Stimulated activated CD8-positive, alpha-beta memory T cell treated with anti-CD3 and anti-CD28 coated beads, Interleukin-7, amount 100 ng/mL, for 4 hours (primary cell): Measurements from ENCODE around the gene TTBK1.
A peak's percentile ranks its signal among the peaks of the same experiment; 100 is the strongest.

Experiments used
- DNase-seq, 2 donors: peaks; one replicate each; pipeline ENCODE4 v3.0.0-alpha.2; 2020; ENCODE audit warnings: low read depth in 2 of 2

TTBK1 gene

DNA sequence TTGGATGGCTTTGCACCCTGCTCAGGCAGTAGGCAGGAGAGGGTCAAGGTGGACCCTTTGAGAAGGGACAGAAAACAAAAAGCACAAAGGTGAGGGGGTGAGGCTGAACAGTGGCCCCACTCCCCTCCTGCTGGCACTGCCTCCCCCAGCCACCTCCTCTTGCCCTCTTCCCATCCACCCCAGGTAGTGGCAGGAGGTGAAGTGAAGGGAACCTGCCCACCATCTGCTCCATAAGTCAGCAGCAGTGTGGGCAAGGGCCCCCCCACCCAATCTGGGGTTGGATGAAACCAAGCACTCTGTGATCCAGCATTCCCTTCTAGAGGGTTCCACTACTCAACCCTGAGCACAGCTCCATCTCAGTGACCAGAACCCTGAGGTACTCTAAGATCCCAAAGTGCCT is 28.7 kb downstream of the TTBK1 start:
- no peak for DNase-seq

DNA sequence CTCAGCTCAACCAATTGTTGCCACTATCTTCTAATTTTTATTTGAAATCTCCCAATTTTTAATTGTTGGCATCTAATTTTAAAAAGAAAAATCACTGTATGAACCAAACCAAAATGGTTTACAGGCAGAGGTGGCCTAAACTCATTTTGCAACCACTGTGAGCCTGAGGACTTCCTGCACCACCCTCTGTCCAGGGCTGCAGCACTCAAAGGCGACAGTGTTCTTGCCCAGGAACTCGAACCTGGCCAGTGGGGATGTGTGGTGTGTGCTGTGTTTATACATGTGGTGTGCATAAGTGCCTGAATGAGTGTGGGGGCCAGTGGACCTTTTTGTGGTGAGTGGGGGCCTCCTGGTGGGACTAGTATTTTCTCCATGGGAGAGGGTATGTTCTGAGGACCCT is 30.4 kb downstream of the TTBK1 start:
- DNase-seq, result no peak

DNA sequence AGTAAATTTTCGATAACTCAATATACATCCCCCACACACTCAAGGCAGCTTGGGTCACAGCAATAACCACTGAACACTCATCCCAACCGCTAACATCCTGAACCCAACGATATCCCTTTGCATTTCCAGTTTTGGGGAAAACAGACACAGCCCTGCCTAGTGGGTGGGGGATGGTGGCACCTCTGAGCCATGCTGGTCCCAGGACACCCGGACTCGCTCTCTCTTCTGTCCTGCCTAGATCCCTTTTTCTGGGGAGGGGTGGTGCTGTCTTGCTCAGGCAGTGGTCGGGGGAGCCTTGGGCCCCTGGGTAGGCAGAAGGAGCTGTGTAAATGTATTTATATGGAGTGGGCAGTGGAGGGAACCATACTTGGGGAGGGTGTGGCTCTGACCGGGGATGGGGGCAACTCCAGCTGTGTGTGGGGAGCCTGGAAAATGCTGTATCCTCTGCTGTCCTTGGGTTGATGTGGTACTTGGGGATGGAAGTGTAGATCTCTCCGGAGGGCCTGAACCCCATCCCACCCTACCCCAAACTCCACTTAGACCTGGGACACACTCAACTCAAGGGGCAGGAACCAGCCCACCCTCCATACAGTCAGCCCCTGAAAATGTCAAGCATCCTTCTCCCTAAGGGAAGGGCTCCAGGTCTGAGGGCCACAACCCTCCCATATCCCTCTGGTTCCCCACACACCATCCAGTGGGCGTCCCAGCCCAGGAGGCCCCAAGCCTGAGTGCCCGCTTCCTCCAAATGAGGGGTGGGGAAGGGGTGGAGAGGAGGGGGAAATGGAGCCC is 31.0 kb downstream of the TTBK1 start:
- no peak for DNase-seq

DNA sequence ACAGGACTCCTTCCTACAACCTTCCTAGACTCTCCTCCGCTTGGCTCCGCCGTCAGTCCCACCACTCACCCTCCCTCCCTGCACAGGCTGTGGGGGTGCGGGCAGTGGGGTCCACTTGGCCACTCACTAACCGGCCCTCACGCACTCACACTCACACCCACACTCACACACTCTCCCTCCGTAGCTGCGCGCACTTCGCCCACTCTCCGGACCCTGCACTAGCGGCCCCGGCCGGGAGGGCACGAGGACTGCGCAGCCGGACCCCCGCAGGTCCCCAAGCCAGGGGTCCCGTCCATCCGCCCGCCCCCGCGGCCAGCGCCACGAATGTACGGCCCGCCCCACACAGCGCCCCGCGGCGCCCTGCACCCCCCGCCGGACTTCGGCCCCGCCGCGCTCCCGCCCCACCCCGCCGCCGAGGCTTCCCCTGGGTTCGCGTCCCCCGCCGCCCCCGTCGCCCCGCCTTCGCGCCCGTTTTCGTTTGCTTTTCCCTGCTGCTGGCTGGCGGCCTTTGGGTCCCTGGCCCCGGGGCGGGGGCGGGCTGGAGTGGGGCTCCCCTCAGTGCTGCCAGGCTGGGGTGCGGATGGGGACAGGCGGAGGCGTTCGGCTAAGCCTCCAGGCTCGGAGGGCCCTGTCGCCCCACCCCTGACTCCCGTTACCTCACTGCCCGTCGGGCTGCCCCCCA is 31.8 kb downstream of the TTBK1 start:
- DNase-seq, result peak in 1 of 2 donors; percentile 38

DNA sequence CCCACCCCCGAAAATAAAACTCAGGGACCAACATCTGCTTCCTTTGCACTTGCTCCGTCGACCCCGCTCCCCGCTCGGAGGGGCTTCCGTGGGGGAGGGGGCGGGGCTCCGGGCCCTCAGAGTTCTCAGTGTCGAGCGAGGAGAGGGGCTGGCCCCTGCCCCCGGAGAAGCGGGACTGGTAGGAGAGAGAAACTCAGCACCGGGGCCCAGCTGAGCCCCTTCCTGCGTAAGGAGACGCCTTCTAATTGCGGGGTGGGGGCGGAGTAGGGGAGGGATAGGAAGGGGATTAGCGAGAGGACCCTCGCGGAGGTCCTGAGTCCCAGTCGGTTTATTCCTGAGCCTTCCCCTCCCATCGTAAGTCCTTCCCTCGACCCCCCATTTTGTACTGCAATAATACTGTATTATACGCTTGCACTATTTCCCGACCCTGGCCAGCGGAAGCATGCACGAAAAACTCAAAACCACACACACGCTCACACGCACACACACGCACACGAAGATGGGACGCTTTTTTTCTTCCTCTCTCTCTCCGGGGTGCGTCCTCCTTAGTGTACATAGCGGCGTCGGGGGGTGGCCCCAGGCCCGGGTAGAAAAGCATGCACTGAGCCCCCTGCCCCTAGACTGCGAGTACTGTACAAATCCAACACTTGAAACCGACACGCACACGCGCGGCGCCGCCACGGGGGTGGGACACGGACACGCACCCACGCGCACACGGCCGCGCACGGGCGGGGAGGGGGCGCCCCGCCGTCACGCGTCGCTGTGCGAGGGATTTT is 32.7 kb downstream of the TTBK1 start:
- peak in 1 of 2 donors; percentile 8 for DNase-seq

DNA sequence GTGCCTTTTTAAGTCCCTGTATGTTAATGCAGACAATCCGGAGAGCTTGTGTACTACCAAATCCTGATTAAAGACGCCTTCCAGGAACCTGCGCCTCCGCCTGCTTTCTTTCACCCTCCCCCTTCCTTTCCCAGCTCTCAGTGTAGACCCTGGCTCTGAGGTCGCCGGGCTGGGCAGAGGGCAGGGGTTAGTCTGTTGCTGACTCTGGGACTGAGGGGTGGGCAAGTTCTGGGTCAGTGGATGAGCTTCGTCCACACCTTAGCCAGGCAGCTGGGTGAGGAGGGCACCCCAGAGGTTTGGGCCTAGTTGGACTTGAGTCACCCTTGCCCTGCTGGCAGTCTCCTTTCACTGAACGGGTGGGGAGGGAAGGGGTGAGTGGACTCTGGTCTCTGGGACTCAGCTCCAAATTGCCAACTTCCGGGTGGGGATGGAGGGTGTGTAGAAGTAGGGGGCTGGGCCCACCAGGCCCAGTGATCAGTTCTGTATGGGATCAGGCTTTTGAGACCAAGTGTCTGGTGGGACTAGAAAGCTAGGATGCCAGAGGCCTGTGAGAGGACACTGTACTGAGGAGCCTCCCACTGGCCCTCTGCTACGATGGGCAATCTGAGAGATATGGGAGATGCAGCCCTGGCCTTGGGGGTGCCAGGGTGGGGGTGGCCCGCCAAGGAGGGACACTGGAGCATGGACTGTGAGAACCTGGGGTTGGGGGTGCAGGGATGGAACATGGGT is 33.5 kb downstream of the TTBK1 start:
- DNase-seq, result no peak

DNA sequence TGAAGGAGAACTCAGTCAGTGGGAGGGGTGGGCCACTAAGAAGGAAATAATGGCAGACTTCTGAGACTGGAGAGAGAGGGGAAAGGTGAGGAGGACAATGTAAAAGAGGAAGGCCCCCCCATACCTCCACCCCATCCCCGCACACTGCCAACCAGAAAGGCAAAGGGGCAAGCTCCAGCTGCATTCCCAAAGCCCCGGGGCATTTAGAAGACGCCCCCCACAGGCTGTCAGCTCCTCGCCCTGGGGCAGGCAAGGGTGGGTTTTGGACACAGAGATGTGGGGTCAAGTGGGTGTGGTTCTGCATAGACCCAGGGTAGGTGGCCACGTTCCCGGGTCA is 34.0 kb downstream of the TTBK1 start:
- DNase-seq, result no peak

DNA sequence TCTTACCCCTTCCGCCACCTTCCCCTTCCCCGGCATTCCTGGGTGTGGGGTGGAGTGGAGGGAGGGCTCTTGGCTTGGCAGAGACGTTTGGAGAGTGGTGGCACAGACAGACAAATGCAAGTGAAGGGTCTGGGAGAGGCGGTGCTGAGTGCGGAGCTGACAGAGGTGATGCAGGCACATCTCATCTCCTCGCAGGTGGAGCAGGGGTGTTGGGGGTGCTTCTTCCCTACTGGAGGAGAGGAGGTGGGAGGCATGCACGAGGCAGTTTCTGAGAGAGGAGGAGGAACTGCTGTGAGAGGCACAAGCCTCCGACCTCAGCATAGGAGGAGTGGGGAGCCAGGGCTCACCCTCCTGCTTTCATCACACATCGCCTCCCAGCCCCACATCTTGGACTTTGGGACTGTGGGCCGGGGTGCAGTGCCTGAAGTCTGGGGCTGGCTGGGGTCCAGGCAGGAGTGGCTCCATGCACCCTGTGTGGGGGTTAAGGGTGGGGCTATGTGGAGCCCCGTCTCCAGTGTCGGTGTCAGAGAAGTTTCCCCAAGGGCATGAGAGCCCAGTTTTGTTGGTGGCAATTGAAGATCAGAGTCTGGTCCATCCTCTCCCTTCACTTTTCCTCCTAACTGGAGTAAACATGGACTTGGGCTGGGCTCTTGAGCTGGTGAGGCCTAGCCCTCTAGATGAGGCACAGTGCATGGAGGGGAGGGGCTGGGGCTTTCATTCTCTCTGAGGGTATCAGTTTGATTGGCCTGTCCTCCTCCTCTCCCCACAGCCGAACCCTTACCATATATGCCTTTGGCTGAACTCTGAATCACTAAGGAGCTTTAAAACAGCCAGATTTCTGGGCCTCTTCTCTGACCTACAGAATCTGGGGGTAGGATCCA is 34.6 kb downstream of the TTBK1 start:
- DNase-seq, result no peak

DNA sequence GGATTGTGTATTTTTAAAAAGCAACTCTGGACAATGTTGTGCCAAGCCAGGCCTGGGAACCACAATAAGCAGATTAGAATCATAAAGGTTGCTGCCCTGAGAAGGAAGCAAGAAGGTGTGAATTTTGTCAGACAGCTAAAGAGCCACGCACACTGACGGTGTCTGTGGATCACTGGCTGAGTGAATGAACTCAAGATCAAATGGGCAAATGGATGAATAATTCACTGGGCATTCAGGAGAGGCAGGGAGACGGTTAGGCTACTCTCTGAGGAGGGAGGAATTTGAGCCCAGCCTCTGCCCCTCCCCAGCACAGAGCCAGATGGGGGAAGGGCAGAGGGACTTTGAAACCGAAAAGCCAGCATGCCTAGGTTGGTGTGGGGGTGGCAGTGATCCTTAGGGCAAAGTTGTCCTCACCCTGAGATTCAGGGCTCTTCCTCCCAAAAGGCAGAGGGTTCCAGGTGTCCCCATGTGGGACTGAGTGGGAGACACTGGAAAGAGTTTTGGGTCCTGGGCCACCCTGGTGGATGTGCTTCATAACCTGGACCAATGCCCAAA is 35.3 kb downstream of the TTBK1 start:
- no peak for DNase-seq

DNA sequence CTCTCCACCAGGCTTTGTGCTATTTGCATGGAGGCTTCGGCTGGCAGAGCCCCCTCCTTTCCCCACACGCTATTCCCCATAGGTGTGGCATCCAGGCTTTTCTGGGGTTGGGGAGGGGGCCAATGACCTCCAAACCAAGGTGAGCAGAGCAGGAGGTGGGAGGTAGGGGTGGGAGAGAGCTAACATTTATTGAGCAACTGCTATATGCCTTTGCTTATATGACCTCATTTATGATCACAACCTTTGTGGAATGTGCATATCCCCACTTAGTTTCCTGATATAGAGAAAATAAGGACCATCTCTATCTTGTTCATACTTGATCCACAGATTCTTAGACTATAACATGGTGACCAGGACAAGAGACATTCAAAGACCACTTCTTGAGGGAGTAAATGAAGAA is 37.0 kb downstream of the TTBK1 start:
- DNase-seq, result no peak

DNA sequence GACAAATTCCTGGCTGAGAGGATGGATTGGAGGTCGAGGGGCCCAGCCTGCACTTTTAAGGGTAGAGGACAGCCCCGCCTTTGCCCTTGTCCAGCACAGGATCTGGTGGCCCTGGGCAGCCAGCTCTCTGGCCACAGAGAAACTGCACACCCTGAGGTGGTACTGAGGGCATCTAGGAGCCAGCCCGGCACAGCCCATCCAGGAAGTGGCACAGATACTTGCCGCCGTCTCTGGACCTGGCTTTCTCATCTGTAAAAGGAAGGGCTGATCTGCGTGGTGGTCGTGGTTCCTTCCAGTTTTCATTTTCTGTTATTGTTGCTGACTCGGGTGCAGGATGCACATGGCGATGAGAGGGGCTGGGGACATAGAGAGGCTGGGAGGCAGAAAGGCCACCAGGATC is 38.8 kb downstream of the TTBK1 start:
- no peak for DNase-seq

DNA sequence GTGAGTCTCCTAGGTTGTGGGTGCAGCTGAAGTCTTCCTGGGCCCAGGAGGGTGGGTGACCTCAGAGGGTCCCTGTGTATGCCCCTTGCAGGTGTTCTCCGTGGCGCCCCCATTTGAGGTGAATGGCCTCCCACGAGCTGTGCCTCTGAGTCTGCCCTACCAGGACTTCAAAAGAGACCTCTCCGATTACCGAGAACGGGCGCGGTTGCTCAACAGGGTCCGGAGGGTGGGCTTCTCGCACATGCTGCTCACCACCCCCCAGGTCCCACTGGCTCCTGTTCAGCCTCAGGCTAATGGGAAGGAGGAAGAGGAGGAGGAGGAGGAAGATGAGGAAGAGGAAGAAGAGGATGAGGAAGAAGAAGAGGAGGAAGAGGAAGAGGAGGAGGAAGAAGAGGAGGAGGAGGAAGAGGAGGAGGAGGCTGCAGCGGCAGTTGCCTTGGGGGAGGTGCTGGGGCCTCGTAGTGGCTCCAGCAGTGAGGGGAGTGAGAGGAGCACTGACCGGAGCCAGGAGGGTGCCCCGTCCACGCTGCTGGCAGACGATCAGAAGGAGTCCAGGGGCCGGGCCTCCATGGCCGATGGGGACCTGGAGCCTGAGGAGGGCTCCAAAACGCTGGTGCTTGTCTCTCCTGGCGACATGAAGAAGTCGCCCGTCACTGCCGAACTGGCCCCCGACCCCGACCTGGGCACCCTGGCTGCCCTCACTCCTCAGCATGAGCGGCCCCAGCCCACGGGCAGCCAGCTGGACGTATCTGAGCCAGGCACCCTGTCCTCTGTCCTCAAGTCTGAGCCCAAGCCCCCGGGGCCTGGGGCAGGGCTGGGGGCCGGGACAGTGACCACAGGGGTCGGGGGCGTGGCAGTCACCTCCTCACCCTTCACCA is 39.6 kb downstream of the TTBK1 start:
- no peak for DNase-seq

DNA sequence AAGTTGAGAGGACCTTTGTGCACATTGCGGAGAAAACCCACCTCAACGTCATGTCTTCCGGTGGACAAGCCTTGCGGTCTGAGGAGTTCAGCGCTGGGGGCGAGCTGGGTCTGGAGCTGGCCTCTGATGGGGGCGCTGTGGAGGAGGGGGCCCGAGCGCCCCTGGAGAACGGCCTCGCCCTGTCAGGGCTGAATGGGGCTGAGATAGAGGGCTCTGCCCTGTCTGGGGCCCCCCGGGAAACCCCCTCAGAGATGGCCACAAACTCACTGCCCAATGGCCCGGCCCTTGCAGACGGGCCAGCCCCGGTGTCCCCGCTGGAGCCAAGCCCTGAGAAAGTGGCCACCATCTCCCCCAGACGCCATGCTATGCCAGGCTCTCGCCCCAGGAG is 40.2 kb downstream of the TTBK1 start:
- no peak for DNase-seq

DNA sequence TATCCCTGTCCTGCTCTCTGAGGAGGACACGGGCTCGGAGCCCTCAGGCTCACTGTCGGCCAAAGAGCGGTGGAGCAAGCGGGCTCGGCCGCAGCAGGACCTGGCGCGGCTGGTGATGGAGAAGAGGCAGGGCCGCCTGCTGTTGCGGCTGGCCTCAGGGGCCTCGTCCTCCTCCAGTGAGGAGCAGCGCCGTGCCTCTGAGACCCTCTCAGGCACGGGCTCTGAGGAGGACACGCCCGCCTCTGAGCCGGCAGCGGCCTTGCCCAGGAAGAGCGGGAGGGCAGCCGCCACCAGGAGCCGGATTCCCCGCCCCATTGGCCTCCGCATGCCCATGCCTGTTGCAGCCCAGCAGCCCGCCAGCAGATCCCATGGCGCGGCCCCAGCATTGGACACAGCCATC is 40.6 kb downstream of the TTBK1 start:
- no peak for DNase-seq

DNA sequence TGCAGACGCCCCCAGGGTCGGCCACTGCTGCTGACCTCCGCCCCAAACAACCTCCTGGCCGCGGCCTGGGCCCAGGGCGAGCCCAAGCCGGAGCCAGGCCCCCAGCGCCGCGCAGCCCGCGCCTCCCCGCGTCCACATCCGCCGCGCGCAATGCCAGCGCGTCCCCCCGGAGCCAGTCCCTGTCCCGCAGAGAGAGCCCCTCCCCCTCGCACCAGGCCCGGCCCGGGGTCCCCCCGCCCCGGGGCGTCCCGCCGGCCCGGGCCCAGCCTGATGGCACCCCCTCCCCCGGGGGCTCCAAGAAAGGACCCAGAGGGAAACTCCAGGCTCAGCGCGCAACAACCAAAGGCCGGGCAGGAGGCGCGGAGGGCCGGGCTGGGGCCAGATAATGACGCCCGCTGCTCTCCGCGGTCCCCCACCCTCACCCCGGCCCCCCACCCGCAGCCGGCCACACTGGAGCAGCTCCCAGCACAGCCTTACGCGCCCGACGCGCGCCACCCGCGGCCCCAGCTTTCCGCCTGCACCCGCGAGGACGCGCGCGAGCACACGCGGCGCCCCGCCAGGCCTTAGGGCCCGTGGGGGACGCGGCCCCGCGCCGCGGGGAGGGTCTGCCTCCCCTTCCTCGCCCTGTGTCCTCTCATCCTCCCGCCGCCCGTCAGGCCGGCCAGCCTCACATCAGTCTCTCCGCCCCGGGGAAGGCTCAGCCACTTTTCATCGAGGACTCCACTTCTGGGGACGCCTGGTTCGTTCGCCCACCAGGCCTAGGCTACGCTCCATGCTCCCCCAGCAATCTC is 41.9 kb downstream of the TTBK1 start:
- no peak for DNase-seq

DNA sequence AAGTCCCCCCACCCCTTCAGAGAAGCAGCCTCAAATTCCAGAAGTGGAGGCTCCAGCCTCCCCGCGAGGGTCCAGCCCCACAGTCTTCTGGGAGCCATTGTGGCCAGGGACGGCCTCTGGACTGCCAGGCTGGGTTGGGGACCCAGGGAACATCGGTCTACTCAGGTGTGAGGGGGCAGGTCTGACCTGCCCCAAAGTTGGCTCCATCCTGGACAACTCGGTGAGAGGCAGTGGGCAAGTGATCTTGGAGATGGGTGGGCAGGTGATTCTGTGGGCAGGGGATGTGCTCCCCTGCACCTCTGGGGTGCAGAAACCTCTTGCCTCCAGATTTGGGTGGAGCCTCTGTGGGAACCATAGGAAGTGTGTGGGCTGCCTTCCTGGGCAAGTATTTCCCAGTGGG is 42.6 kb downstream of the TTBK1 start:
- no peak for DNase-seq

DNA sequence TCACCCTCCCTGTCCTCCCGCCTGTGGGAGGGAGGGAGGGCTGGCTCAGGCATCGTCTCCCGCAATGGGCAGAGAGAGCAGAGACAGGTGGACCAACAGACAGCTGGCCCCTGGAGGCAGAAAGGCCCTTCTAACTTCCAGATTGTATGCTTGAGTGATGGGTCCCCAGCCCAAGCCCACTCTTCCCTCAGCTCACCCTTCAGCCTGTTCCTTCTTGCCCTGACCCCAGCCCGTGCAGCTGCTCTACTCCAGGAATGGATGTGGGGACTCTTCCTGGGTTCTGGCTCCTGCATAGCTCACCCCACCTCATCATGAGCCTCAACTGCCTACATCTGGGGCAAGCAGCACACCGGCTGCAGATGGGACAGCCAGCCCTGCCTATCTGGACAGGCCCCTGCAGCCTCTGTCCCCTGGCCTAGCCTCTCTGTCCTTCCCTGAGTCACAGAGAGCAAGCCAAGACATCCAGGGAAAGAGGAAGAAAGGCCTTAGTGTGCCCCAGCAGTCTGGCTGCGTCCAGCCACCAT is 43.2 kb downstream of the TTBK1 start:
- DNase-seq, result no peak

DNA sequence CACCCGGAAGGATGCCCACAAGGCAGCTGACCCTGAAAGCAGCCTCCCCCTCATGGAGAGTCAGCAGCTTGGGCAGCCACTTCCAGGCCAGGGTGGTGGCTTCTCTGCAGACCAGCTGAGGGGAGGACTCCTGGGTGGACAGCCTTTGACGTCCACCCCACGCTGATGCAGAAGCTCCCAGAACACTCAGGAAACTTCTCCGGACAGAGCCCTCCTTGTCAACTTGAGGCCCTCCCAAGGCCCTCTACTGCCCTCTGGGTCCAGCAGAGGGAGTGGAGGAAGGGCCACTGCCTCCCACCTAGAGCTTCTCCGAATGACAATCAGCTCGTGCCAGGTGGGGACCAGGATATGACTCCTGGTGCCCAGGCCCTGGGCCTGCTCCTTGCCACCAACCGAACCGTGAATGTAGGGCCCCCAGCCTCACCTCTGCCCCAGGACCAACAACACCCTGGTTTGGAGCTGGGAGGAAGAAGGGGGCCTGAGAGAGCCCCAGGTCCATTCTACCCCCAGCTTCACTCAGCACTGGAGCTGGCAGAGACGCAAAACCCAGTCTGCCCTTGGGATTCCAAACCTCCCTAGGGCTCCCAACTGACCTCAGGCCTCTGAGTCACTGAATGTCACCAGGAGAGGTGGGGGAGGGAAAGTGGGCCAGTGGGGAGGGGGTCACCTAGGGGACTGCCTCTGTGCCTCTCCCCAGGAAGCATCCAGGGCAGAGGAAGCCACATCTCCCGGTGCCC is 43.9 kb downstream of the TTBK1 start:
- DNase-seq, result no peak
